ENCODE measurements around the gene MGMT.

Gene MGMT

GRCh38 chr10:129814681-129815646 is 347.9 kb downstream of the MGMT start:
- no peak for DNase-seq

GRCh38 chr10:129815898-129816655 is 349.0 kb downstream of the MGMT start:
- DNase-seq, result no peak

GRCh38 chr10:129816656-129817045 is 349.6 kb downstream of the MGMT start:
- DNase-seq, result no peak
